Measurements from ENCODE around the gene LRRC32. TPM values are rescaled to one million over a fixed set of nuclear protein-coding genes. Genes with fewer than 3 reads are reported as not detected.

The LRRC32 gene
- total and polyA plus RNA-seq, 10 of the 15 experiments (the other 5 are each of a cell fraction or from before 2014, with no cell fraction given) = 0.56 to 20.8 (median 7.4) TPM

DNA sequence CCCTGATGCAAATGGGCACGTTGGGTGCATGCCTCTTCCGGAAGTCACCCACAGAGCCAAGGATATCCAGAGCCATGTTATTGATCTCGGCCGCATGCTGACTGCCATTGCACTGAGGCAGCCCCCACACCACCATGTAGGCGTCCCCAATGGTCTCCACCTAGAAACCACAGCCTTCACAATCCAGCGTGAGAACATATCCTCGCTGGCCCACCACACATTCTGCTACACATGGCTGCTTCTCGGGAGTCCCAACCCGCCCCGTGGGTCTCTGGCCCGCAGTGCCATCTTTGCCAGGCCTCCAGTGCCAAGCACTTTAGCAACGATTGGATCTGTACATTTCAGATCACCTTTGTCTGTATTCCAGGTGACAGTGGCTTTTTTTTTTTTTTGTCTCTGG is 26.2 kb upstream of the LRRC32 start (continued):
- TF ChIP-seq, protein P1, sequence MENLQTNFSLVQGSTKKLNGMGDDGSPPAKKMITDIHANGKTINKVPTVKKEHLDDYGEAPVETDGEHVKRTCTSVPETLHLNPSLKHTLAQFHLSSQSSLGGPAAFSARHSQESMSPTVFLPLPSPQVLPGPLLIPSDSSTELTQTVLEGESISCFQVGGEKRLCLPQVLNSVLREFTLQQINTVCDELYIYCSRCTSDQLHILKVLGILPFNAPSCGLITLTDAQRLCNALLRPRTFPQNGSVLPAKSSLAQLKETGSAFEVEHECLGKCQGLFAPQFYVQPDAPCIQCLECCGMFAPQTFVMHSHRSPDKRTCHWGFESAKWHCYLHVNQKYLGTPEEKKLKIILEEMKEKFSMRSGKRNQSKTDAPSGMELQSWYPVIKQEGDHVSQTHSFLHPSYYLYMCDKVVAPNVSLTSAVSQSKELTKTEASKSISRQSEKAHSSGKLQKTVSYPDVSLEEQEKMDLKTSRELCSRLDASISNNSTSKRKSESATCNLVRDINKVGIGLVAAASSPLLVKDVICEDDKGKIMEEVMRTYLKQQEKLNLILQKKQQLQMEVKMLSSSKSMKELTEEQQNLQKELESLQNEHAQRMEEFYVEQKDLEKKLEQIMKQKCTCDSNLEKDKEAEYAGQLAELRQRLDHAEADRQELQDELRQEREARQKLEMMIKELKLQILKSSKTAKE (IDR thresholded peaks at IDR 0.05; ENCODE audit: low read depth, poor library complexity, severe bottlenecking) = no peak
- TF ChIP-seq CHD2 (IDR thresholded peaks at IDR 0.05; ENCODE audit: borderline replicate concordance, low read depth, low read length) (no peak), ZNF274 (IDR thresholded peaks at IDR 0.05; ENCODE audit: insufficient read depth, insufficient read length) (no peak), BRCA1 (IDR thresholded peaks at IDR 0.05; ENCODE audit: low read depth, low read length) (no peak)
- TF ChIP-seq, protein P2, sequence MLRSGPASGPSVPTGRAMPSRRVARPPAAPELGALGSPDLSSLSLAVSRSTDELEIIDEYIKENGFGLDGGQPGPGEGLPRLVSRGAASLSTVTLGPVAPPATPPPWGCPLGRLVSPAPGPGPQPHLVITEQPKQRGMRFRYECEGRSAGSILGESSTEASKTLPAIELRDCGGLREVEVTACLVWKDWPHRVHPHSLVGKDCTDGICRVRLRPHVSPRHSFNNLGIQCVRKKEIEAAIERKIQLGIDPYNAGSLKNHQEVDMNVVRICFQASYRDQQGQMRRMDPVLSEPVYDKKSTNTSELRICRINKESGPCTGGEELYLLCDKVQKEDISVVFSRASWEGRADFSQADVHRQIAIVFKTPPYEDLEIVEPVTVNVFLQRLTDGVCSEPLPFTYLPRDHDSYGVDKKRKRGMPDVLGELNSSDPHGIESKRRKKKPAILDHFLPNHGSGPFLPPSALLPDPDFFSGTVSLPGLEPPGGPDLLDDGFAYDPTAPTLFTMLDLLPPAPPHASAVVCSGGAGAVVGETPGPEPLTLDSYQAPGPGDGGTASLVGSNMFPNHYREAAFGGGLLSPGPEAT (IDR thresholded peaks at IDR 0.05; ENCODE audit: low read depth) = no peak

DNA sequence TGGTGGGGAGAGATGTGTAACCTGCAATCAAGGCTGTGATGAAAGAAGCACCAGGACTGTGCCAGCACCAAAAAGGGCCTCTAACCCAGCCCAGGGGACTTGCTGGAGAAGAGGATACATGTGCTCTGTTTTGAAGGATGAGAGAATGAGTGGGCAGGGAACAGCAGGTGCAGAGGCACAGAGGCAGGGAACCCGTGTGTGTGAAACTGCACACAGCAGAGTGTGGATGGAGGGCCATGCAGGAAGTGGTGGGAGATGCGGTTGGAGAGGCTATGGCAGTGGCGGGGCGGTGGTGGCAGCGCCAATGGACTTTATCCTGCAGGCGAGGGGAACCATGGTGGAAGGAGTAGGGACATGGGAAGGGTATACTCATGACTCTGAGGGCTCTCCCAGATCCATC is 25.2 kb upstream of the LRRC32 start:
- CTCF ChIA-PET = interaction anchor here (1.2 kb wide), 1 partner anchor 97 kb away, joined by 4 read pairs; no protein-coding TSS in a partner anchor
- ATAC-seq = peak; percentile 49

More for the DNA sequence above, 25.2 kb upstream of the LRRC32 start:
- Histone ChIP-seq H3K4me2 (ENCODE audit: control insufficient read depth, insufficient read depth) (no peak overlapping the region), H3K36me3 (ENCODE audit: control insufficient read depth in 2 of 2, insufficient read depth in 2 of 2, low read length in 1 of 2) (no peaks in the 10 kb centered on the region), H3K79me2 (ENCODE audit: control insufficient read depth, insufficient read depth, low read length) (no peaks in the 10 kb centered on the region), H3K9ac (ENCODE audit: control insufficient read depth, insufficient read depth, low read length) (no peak overlapping the region), H3K27ac (ENCODE audit: control insufficient read depth, insufficient read depth) (no peak overlapping the region), H3K9me3 (replicated peaks; ENCODE audit: control insufficient read depth, insufficient read depth, low read length) (no peaks in the 10 kb centered on the region), H3K4me3 (no peak overlapping the region), H3K27me3 (replicated peaks in 1 of 2; ENCODE audit: control insufficient read depth in 2 of 2, insufficient read depth in 2 of 2, low read length in 1 of 2) (0 out of 4 replicates have a peak, but pooled peaks cover 0 to 2% of the 10 kb centered on the region in 2 experiments), H2AFZ (ENCODE audit: control insufficient read depth, low read depth, low read length) (no peak overlapping the region), H4K20me1 (ENCODE audit: control insufficient read depth, insufficient read depth) (no peaks in the 10 kb centered on the region; the same call in 1 of the 2 replicates), H3K4me1 (ENCODE audit: control insufficient read depth, insufficient read depth, low read length) (no peaks in the 10 kb centered on the region)
- FAIRE-seq (no peak), DNase-seq (ENCODE audit: low read depth, low spot score) (no peak)
- RAD21 ChIA-PET (ENCODE audit: unreplicated experiment) = no interaction called here
- no TSS peak for BruUV-seq (replicated peaks)
- no peak for TF ChIP-seq MYC (IDR thresholded peaks at IDR 0.05; ENCODE audit: insufficient read depth, insufficient read length, insufficient replicate concordance, low read length, severe bottlenecking)
- no peak for TF ChIP-seq HDAC2 (IDR thresholded peaks at IDR 0.05)
- no peak for TF ChIP-seq JUND (IDR thresholded peaks at IDR 0.05; ENCODE audit: low read depth, low read length)
- no peak for TF ChIP-seq PAX8 (IDR thresholded peaks at IDR 0.05)
- no peak for TF ChIP-seq POLR2AphosphoS5 (IDR thresholded peaks at IDR 0.05; ENCODE audit: low read length)
- no peak for TF ChIP-seq TBL1XR1 (IDR thresholded peaks at IDR 0.05; ENCODE audit: low read depth, low read length)
- TF ChIP-seq SRF (IDR thresholded peaks at IDR 0.05; ENCODE audit: low read depth in 2 of 2, low read length in 2 of 2) = no peak
- TF ChIP-seq RCOR1 (conservative IDR thresholded peaks at IDR 0.05; ENCODE audit: low read depth, low read length) = no peak
- TF ChIP-seq FOS (IDR thresholded peaks at IDR 0.05; ENCODE audit: borderline replicate concordance, extremely low read depth, insufficient read length) = no peak
- TF ChIP-seq ZNF24 (IDR thresholded peaks at IDR 0.05) = no peak
- no peak for TF ChIP-seq MEF2B (IDR thresholded peaks at IDR 0.05; ENCODE audit: partially characterized antibody, poor library complexity, severe bottlenecking)
- no peak for TF ChIP-seq RAD21 (IDR thresholded peaks at IDR 0.05; ENCODE audit: insufficient read depth, low read depth, low read length)
- TF ChIP-seq KAT2A (conservative IDR thresholded peaks at IDR 0.05; ENCODE audit: control insufficient read depth, low read depth, low read length) = no peak
- TF ChIP-seq ASH2L (IDR thresholded peaks at IDR 0.05; ENCODE audit: borderline replicate concordance, low read depth) = no peak
- WGBS (ENCODE audit: insufficient coverage, insufficient replicate concordance, low lambda C conversion rate, missing lambda C conversion rate) = 29% methylated on average over 6 of the region's 6 CpGs
- SMC1A ChIA-PET (ENCODE audit: uncharacterized antibody, unreplicated experiment) = no interaction called here
- in situ Hi-C loops (cut with MboI) (no loop called here), intact Hi-C loops (cut with micrococcal nuclease; ENCODE audit: unreplicated experiment) (no loop called here)
- POLR2A ChIA-PET = no interaction called here
